HG03432 (cell line): ENCODE data around the gene PRKCA.

Experiments
- ATAC-seq: cut with Tn5 transposase; IDR thresholded peaks from one replicate; pipeline ENCODE4 v1.9.1; 2021; ENCODE audit warnings: mild to moderate bottlenecking, moderate library complexity; ENCODE audit not compliant: unreplicated experiment

The PRKCA gene

DNA sequence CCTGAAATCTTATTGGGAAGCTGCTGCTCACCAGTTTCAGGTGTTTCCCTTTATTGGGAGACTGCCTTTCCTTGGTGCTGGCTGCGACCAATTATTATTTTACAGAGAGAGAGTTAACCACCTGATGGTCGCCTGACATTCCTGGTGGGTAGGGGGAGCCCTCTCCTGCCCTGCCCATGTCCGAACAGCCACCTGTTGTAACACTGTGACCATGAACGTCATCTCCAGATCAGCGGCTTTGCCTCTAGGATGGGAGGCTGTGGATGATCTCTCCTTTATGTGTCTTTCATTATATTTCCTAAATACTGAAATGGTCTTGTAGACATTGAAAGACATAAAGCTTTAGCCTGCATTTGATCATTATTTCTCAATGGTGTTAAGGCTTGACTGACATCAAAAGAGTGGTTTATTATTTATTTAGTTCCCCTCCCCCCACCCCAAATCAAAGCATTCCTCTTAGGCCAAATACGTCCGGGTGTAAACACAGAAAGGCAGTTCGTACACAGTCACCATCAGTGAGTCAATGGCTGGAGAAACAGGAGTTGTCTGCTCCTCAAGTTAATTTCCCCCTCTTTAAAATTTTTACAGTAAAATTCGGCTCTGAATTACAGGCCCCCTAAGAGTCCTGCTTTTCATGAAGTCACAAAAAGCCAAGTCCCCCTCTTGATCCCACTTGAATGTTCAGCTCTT lies 474.7 kb downstream of the PRKCA start:
- no peak for ATAC-seq

GRCh38 chr17:66777689-66778225 lies 475.3 kb downstream of the PRKCA start:
- ATAC-seq: no peak

DNA sequence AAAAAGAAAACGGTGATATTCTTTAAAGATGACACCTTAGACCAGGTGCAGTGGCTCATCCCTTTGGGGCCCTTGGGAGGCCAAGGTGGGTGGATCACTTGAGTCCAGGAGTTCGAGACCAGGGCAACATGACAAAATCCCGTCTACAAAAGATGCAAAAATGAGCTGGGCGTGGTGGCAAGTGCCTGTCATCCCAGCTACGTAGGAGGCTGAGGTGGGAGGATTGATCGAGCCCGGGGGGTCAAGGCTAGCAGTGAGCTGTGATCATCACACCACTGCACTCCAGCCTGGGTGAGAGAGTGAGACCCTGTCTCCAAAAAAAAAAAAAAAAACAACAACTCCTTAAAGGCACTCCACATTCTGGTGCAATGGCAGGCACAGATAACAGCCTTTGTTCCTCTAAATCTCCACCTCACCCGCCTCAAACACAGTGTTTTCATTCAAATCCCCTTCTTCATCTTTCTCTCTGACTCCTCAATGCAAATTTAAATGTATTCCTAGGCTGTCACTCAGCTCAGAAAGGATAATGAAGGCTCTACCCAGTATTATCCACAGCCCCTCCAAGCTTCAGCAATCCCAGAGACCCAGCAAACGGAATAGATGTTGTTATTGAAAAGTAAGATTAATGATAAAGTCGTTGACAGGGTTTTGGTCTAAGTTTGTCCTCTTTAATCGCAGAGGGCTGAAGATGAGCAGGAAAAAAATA lies 476.3 kb downstream of the PRKCA start:
- ATAC-seq: no peak

- no peak for ATAC-seq
These were observed 476.8 kb downstream of the PRKCA start for GRCh38 chr17:66779237-66779606.

- no peak for ATAC-seq
These were observed 478.7 kb downstream of the PRKCA start for GRCh38 chr17:66781135-66781534.

- ATAC-seq: no peak
These were observed 480.4 kb downstream of the PRKCA start for GRCh38 chr17:66782851-66783250.

- no peak for ATAC-seq
These were observed 481.4 kb downstream of the PRKCA start for GRCh38 chr17:66783656-66784381.

DNA sequence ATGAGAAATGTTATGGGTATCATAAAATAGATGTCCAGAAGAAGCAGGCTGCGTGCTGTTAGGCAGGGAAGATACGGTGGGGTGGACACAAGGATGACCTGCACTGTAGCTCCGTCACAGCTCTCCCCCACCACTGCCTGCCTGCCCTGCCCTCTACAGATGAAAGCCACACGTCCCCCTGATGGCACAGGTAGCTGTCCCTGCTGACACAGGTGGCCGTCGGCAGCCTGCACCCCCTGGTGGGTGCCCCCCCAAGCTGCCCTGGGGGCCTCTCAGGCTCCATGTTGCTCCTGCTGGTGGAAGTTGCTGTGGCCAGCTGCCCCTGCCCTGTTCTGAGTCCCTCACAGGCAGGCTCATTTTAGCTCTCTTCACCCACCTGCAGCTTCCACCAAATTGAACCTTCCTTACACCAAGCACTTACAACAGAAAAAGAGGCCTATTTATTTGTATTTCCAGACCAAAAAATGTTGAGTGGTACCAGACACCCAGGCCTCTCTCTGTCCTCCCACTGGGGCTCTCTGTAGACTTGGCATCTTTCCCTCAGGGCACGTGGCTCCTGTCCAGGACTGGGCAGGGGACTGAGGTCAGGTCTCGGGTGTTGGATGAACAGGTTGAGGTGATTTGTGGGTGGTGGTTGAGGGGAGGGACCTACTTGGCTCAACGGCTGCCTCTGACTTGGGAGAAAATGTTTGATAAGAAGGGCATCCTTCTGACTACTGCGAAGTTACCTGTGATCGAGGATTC lies 482.4 kb downstream of the PRKCA start:
- no peak for ATAC-seq

GRCh38 chr17:66786107-66786506 lies 483.7 kb downstream of the PRKCA start:
- no peak for ATAC-seq

- ATAC-seq: no peak
These were observed 485.5 kb downstream of the PRKCA start for GRCh38 chr17:66787914-66788313.

DNA sequence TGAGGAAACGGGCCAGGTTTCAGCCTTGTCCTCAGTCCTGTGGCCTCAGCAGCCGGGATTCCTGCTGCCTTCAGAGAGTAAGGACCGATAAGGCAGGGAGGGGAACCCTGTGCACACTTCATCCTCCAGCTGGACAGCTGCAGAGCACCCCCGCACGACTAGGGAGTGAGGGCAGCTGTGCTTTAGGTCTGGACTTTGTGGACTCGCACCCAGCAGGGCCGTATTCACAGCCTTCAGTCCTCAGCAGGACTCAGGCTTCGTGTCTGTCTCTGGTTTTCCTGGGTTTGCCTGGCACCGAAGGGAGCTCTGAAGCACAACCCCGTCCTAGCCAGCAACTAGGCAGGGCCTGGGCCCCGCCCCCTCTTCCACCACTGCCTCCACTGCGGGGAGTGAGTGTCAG lies 486.7 kb downstream of the PRKCA start:
- no peak for ATAC-seq

DNA sequence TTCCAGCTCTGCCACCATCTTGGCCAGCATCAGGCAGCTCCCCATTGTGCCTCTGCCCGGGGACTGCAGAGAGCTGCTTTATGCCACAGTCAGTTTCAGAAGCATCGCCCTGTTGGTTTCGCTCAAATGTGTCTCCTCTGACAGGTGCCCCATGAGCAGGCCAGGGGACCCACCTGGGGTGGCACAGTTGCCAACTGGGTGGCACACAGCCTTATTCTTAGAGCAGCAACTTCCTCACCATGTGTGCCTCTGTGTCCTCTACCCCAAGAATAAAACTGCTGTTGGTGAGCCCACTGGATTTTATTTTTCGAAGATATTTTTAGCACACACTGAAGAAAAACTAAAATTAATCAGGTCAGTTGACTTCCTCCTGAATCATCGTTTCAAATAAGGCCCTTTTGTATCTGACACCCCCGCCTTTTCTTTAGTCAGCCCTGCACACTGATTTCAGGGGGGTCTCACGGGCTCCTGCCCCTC lies 487.6 kb downstream of the PRKCA start:
- ATAC-seq: no peak

DNA sequence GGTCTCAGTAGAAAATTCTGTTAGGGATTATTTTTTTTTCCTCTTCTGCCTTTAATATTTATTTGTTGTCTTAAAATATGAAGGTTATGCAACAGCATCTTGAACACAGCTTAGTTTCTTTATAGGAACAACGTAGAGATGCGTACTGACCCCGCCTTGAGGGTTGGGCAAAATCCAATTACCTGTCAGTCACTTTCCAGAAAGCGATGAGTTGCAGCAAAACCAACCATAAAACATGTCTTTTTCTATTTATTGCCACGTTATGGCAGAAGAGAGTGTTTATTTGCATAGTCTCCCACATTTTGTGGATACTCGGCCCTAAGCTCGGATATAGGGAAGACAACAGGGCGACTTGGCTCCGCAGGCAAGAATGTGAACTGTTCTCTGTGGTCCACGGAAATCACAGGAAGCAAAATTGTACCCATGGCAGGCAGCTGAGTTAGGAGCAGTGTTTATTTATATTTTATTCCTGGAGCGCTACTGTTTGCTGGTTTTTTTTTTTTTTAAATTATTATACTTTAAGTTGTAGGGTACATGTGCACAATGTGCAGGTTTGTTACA lies 488.2 kb downstream of the PRKCA start:
- no peak for ATAC-seq

GRCh38 chr17:66791347-66791746 lies 488.9 kb downstream of the PRKCA start:
- ATAC-seq: no peak

DNA sequence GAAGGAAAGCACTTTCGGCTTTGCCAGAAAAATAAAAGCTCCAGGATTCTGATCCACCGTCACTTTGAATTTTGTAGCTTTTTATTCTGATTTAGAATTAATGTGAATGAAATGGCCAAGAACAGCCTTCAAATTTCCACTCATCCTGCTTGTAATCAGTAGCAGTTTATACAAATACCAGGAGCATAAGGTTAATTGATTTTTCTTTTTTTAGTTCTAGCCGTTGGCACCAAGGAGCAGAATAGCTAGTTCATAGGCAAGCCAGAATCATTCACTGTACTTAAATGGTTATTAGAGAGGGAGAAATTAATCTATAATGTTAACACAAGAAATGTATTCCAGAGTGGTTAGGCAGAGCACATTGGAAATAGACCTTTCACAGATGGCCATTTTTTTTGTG lies 491.4 kb downstream of the PRKCA start:
- ATAC-seq: no peak

GRCh38 chr17:66795486-66795885 lies 493.1 kb downstream of the PRKCA start:
- no peak for ATAC-seq

- ATAC-seq: no peak
These were observed 497.6 kb downstream of the PRKCA start for GRCh38 chr17:66799849-66800537.

GRCh38 chr17:66803474-66803951 lies 501.1 kb downstream of the PRKCA start:
- no peak for ATAC-seq

DNA sequence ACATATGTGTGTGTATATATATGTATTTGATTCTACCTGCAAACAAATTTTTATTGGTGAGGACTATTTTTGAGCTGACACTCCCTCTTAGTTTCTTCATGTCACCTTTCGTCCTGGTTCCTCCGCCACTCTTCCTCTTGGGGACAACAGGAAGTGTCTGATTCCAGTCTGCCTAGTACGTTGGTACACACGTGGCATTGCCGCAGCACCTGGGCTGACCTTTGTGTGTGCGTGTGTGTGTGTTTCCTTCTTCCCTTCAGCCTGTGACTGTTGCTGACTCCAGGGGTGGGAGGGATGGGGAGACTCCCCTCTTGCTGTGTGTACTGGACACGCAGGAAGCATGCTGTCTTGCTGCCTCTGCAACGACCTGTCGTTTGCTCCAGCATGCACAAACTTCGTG lies 503.2 kb downstream of the PRKCA start:
- ATAC-seq: no peak

DNA sequence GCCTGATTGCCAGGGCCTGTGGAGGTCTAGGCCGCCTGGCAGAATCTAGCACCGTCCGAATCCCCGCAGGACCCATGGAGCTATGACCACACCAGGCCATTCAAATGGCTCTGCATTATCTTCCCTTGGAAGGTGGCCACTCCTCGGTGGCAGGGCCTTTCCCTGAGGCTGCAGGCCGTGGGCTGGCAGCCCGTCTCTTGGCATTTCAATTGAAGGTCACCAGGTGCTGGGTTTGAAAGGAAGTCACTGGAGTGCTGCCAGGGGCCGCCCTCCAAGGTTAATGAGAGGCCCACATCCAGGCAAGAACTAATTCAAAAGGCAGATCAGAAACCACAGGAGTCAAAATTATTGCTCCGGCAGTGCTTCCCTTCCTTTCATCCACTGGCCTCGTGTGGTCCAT lies 504.8 kb downstream of the PRKCA start:
- ATAC-seq: no peak
